GM21515 (cell line): ENCODE data around the gene AP4M1.

Source experiments
- ATAC-seq: cut with Tn5 transposase; IDR thresholded peaks from one replicate; pipeline ENCODE4 v1.9.1; 2021; ENCODE audit not compliant: unreplicated experiment

The AP4M1 gene

DNA sequence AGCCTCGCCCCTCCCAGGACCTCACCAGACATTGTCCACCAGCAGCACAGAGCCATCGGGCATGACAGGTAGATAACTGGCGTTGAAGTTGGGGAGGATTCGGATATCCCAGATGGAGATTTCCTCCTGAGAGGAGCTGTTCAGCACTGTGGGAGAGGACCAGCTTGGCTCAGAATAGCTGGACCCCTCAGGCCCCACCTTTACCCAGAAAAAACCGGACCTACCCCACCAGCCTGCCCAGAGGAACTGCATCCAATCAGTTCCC is 55.6 kb downstream of the AP4M1 start:
- no peak for ATAC-seq

DNA sequence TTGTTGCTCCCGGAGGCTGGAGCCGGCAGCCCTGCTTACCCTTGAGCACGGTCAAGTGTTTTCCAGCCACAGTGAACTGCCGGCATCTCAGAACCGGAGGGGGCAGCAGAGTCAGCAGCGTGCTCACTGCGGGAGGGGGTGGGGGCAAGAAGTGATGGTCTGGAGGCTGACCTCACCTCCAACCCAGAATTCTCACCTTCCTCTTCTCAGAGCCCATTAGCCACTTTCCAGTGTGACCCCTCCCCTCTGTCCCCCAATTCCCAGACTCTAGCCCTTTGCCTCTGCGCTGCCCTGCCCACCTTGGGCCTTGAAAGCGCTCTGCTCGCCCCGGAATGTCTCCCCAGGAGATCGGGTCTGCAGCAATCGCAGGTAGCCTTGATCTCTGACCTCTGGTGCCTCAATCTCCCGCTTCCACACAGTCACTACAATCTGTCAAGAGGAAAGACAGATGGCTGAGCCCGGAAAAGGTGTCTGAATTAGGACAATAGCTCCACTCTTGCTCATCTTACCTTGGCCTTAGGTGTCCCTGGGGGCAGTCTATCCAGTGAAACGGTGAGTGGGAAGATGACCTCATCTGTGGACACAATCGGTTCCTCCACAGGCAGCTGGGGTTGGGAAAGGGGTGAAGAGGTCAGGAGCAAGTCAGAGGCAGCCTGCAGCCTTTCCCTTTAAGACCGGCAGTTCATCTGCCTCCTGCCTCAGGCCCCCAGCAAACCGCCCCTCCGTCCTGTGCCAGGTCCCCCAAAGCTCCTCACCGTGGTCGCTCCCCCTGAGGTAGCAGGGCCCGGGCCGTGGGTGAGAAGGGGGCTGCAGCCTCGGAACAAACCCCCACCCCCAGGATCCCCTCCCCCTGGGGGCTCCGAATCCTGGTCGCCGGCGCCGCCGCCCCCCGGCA is 56.1 kb downstream of the AP4M1 start:
- ATAC-seq = no peak
